ENCODE data around the gene GKN2.
"Not testable (repeated sequence)": the region's sequence is repeated elsewhere in the genome, so short reads cannot be mapped to it uniquely, and the experiment has no call there.

Gene GKN2

GRCh38 chr2:68959001-68959400 lies 6.3 kb upstream of the GKN2 start:
- no peak for DNase-seq

- DNase-seq: not testable (repeated sequence)
Observed at GRCh38 chr2:68955432-68955831, 2.7 kb upstream of the GKN2 start.

- DNase-seq: no peak
Observed at GRCh38 chr2:68951899-68952298, 794 bp downstream of the GKN2 start.

- no peak for DNase-seq
Observed at GRCh38 chr2:68948710-68949109, 4.0 kb downstream of the GKN2 start.

- no peak for DNase-seq
Observed at GRCh38 chr2:68946117-68946516, 6.6 kb downstream of the GKN2 start.

- DNase-seq: peak; percentile 9 to 46 (median 29)
Observed at GRCh38 chr2:68943581-68944568, 8.8 kb downstream of the GKN2 start.

GRCh38 chr2:68942827-68943226 lies 9.9 kb downstream of the GKN2 start:
- DNase-seq: no peak

GRCh38 chr2:68940369-68940768 lies 12.3 kb downstream of the GKN2 start:
- DNase-seq: no peak

- no peak for DNase-seq
Observed at GRCh38 chr2:68939962-68940361, 12.7 kb downstream of the GKN2 start.

- DNase-seq: no peak
Observed at GRCh38 chr2:68938938-68939337, 13.8 kb downstream of the GKN2 start.

GRCh38 chr2:68937346-68938055 lies 15.2 kb downstream of the GKN2 start:
- DNase-seq: no peak

- DNase-seq: no peak
Observed at GRCh38 chr2:68936889-68937288, 15.8 kb downstream of the GKN2 start.

GRCh38 chr2:68936427-68936826 lies 16.3 kb downstream of the GKN2 start:
- DNase-seq: no peak

GRCh38 chr2:68935471-68935870 lies 17.2 kb downstream of the GKN2 start:
- DNase-seq: no peak

GRCh38 chr2:68934021-68934420 lies 18.7 kb downstream of the GKN2 start:
- DNase-seq: no peak

- DNase-seq: no peak
Observed at GRCh38 chr2:68932402-68932801, 20.3 kb downstream of the GKN2 start.

- no peak for DNase-seq
Observed at GRCh38 chr2:68931799-68932198, 20.9 kb downstream of the GKN2 start.

GRCh38 chr2:68931149-68931711 lies 21.5 kb downstream of the GKN2 start:
- no peak for DNase-seq

GRCh38 chr2:68926796-68927195 lies 25.9 kb downstream of the GKN2 start:
- DNase-seq: no peak

- peak; percentile 22 to 65 (median 44) for DNase-seq
Observed at GRCh38 chr2:68925295-68925896, 27.3 kb downstream of the GKN2 start.

GRCh38 chr2:68921646-68922045 lies 31.0 kb downstream of the GKN2 start:
- DNase-seq: no peak

GRCh38 chr2:68920481-68921170 lies 32.1 kb downstream of the GKN2 start:
- DNase-seq: no peak

Measured in T-helper 1 cell (primary cell).